Stomach smooth muscle (tissue), 2 donors: ENCODE data around the gene SNX1.
"Not testable (repeated sequence)": the region's sequence is repeated elsewhere in the genome, so short reads cannot be mapped to it uniquely, and the experiment has no call there.

Source experiments
- H3K27ac ChIP-seq: one replicate; pipeline ENCODE4 v1.7.0; 2013; ENCODE audit warnings: mild to moderate bottlenecking, low read length, inconsistent platforms
- H3K27me3 ChIP-seq, 2 donors: one replicate each; pipeline ENCODE4 v1.7.0; 2013; ENCODE audit warnings: low read length in 2 of 2; ENCODE audit not compliant: insufficient read depth in 2 of 2, control insufficient read depth in 1 of 2
- H3K36me3 ChIP-seq, 2 donors: one replicate each; pipeline ENCODE4 v1.7.0; 2013; ENCODE audit warnings: low read length in 2 of 2; ENCODE audit not compliant: control insufficient read depth in 2 of 2, insufficient read depth in 2 of 2
- H3K4me1 ChIP-seq: one replicate; pipeline ENCODE4 v1.7.0; 2013; ENCODE audit warnings: low read length; ENCODE audit not compliant: control insufficient read depth, insufficient read depth
- H3K4me3 ChIP-seq, 2 donors: one replicate each; pipeline ENCODE4 v1.7.0; 2013; ENCODE audit warnings: low read length in 2 of 2
- H3K9ac ChIP-seq, 2 donors: one replicate each; pipeline ENCODE4 v1.7.0; 2013; ENCODE audit warnings: low read length in 2 of 2, mild to moderate bottlenecking in 1 of 2
- H3K9me3 ChIP-seq, 2 donors: one replicate each; pipeline ENCODE4 v1.7.0; 2013; ENCODE audit warnings: low read length in 2 of 2; ENCODE audit not compliant: control insufficient read depth in 2 of 2
- donor health status: healthy.
- donor health status: Pancreatic carcinoma.

SNX1 gene

DNA sequence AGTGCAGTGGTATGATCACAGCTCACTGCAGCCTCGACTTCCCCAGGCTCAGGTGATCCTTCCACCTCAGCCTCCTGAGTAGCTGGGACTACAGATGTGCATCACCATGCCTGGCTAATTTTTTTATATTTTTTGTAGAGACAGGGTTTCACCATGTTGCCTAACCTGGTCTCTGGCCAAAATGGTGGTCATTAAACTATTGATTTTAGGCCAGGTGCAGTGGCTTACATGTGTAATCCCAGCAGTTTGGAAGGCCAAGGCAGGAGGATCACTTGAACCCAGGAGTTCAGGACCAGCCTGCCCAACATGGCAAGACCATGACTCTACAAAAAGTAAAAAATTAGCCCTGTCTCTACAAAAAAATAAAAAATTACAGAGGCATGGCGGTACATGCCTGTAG is 24.5 kb downstream of the SNX1 start:
- H3K9me3 ChIP-seq, H3K4me3 ChIP-seq: not testable (repeated sequence)

DNA sequence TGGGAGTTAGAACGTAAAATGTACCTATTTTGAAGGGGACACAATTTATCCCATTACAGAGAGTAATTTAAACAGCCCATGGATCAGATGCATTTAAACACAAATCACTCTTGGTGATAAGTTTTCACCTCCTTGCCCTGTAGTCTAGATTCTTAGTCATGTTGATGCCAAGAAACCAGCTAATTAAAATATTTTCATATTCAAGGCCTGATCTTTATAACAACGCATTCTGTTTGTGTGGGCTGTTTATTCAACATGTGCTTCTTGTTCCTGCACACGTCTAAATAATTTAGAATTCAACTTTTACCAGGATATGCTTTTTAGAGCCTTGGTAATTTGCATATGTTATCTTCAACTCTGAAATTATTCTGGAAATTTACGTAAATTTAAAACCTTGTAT is 25.8 kb downstream of the SNX1 start:
- Histone ChIP-seq H3K36me3 (peaks cover 57 to 59% of the 10 kb centered on the region in 2 donors), H3K9me3 (no peaks in the 10 kb centered on the region), H3K4me1 (no peaks in the 10 kb centered on the region), H3K27ac (no peak overlapping the region), H3K9ac (no peak overlapping the region), H3K4me3 (no peak overlapping the region), H3K27me3 (no peaks in the 10 kb centered on the region)

More for the DNA sequence above, 24.5 kb downstream of the SNX1 start:
- H3K36me3 ChIP-seq: peaks cover 62 to 64% of the 10 kb centered on the region in 2 donors
- H3K9ac ChIP-seq, H3K4me1 ChIP-seq, H3K27me3 ChIP-seq, H3K27ac ChIP-seq: not testable (repeated sequence)

GRCh38 chr15:64122444-64122843 is 26.7 kb downstream of the SNX1 start:
- Histone ChIP-seq H3K9me3 (no peaks in the 10 kb centered on the region), H3K4me3 (no peak overlapping the region), H3K27me3 (no peaks in the 10 kb centered on the region), H3K4me1 (no peaks in the 10 kb centered on the region), H3K36me3 (peaks cover 57 to 65% of the 10 kb centered on the region in 2 donors), H3K27ac (no peak overlapping the region), H3K9ac (no peak overlapping the region)

GRCh38 chr15:64122936-64123351 is 27.2 kb downstream of the SNX1 start:
- Histone ChIP-seq H3K9ac (no peak overlapping the region), H3K36me3 (peaks cover 61 to 65% of the 10 kb centered on the region in 2 donors), H3K27me3 (no peaks in the 10 kb centered on the region)

DNA sequence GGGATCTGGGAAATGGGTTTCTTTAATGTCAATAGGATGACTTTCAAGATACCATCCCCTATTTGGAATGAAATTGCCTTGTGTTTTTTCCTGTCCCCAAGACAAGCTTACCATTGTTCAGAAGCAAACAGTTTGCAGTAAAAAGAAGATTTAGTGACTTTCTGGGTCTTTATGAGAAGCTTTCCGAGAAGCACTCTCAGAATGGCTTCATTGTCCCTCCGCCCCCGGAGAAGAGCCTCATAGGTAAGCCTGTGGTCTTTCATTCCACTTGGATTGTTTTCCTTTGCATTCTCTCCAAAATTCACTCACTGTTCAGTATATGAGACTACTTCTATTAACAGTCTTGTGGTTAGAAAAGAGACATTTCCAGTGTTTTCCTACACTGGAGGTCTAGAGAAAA is 30.2 kb downstream of the SNX1 start:
- Histone ChIP-seq H3K9ac (no peak overlapping the region), H3K9me3 (no peaks in the 10 kb centered on the region), H3K27ac (no peak overlapping the region), H3K36me3 (peaks cover 61 to 71% of the 10 kb centered on the region in 2 donors), H3K27me3 (no peaks in the 10 kb centered on the region), H3K4me3 (no peak overlapping the region), H3K4me1 (no peaks in the 10 kb centered on the region)

More at GRCh38 chr15:64122936-64123351, 27.2 kb downstream of the SNX1 start:
- H3K4me1 ChIP-seq: no peaks in the 10 kb centered on the region
- H3K27ac ChIP-seq: no peak overlapping the region
- no peaks in the 10 kb centered on the region for H3K9me3 ChIP-seq
- no peak overlapping the region for H3K4me3 ChIP-seq

DNA sequence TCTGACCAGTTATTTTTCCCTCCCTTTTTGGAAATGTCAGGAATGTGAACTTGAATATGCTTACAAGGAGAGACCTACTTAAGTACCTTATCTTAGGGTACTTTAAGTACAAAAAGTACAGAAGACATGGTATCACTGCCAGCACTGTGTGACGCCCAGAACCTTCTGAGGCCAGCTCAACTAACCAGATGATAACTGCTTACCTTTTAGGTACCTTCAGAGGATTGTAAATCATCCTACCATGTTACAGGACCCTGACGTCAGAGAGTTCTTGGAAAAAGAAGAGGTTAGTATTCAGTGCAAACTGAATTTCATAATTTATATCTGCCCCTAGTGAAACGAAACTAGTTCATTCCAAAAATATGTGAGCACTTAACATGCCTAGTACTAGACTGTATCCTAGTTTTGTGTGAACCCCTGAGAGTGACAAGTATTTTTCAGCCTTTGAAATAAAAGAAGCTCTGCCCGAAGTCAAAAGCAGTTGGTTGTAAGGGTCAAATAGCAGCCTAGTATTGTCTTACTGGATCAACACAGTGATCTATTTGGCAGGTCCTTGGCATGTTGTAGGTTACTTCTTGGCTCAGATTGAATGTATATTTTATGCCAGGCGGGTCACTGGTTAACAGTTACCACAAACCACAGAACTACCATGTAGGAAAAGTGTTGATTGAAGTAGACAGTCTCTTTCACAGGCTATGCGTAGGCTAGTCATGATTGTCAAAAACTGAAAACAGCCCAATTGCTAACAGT is 31.9 kb downstream of the SNX1 start:
- H3K9me3 ChIP-seq: no peaks in the 10 kb centered on the region
- H3K36me3 ChIP-seq: peaks cover 68 to 75% of the 10 kb centered on the region in 2 donors
- no peak overlapping the region for H3K27ac ChIP-seq
- no peaks in the 10 kb centered on the region for H3K27me3 ChIP-seq
- H3K4me3 ChIP-seq: no peak overlapping the region
- no peaks in the 10 kb centered on the region for H3K4me1 ChIP-seq
- H3K9ac ChIP-seq: no peak overlapping the region

DNA sequence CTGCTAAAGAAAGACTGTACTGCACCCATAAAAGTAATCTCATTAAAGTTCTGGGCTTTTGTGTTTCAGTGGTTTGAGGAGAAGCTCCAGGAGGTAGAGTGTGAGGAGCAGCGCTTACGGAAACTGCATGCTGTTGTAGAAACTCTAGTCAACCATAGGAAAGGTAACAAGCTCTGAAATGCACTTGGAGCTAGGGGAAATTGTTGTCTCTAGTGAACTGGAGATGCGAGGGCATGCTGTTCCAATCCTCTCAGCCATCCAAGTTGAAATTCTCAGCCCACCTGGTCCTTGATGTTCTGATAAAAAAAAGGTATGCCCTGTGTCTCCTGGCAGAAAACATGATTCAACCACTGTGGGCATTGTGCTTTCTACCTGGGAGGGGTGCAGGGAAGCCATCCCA is 34.4 kb downstream of the SNX1 start:
- Histone ChIP-seq H3K4me1 (no peaks in the 10 kb centered on the region), H3K9me3 (no peaks in the 10 kb centered on the region), H3K27me3 (no peaks in the 10 kb centered on the region), H3K9ac (no peak overlapping the region), H3K36me3 (peaks cover 66 to 69% of the 10 kb centered on the region in 2 donors), H3K27ac (no peak overlapping the region), H3K4me3 (no peak overlapping the region)

DNA sequence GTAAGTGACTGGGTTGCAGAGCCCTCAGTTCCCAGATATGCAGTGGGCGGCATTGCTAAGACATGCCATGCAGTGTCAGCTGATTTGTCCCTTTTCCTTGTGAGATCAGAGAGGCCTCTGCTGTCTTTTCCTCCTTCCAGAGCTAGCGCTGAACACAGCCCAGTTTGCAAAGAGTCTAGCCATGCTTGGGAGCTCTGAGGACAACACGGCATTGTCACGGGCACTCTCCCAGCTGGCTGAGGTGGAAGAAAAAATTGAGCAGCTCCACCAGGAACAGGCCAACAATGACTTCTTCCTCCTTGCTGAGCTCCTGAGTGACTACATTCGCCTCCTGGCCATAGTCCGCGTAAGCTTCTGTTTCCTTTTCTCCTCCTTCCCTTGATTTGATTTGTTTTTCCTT is 35.8 kb downstream of the SNX1 start:
- Histone ChIP-seq H3K9me3 (no peaks in the 10 kb centered on the region), H3K4me3 (no peak overlapping the region), H3K27me3 (no peaks in the 10 kb centered on the region), H3K27ac (no peak overlapping the region), H3K36me3 (peaks cover 70 to 74% of the 10 kb centered on the region in 2 donors), H3K9ac (no peak overlapping the region), H3K4me1 (no peaks in the 10 kb centered on the region)

- Histone ChIP-seq H3K27me3 (no peaks in the 10 kb centered on the region), H3K9me3 (no peaks in the 10 kb centered on the region), H3K4me3 (no peak overlapping the region), H3K36me3 (peaks cover 72 to 76% of the 10 kb centered on the region in 2 donors), H3K27ac (no peak overlapping the region), H3K9ac (no peak overlapping the region), H3K4me1 (no peaks in the 10 kb centered on the region)
These were observed 36.4 kb downstream of the SNX1 start for GRCh38 chr15:64132217-64132616.

GRCh38 chr15:64133623-64134344 is 38.0 kb downstream of the SNX1 start:
- H3K4me3 ChIP-seq: no peak overlapping the region
- peaks cover 71 to 77% of the 10 kb centered on the region in 2 donors for H3K36me3 ChIP-seq
- no peak overlapping the region for H3K9ac ChIP-seq
- no peaks in the 10 kb centered on the region for H3K4me1 ChIP-seq
- no peak overlapping the region for H3K27ac ChIP-seq
- H3K9me3 ChIP-seq: no peaks in the 10 kb centered on the region
- H3K27me3 ChIP-seq: no peaks in the 10 kb centered on the region

- Histone ChIP-seq H3K9ac (no peak overlapping the region), H3K4me1 (no peaks in the 10 kb centered on the region), H3K27me3 (no peaks in the 10 kb centered on the region), H3K27ac (no peak overlapping the region), H3K9me3 (no peaks in the 10 kb centered on the region), H3K36me3 (peaks cover 67 to 74% of the 10 kb centered on the region in 2 donors), H3K4me3 (no peak overlapping the region)
These were observed 38.6 kb downstream of the SNX1 start for GRCh38 chr15:64134345-64134829.
